OCI-LY3 (cell line): ENCODE data around the gene CDIP1.

ENCODE experiments used
- CTCF ChIP-seq: fragments of 200-600, 300-600 bp; sonication (generic); IDR thresholded peaks from 2 replicates; pipeline ENCODE4 v1.5.1; 2014; ENCODE audit warnings: antibody characterized with exemption, low read length, low read depth
- EZH2phosphoT487 ChIP-seq: fragments of 200-600 bp; shearing (Covaris generic); IDR thresholded peaks from 2 replicates; pipeline ENCODE4 v1.6.1; 2018; ENCODE audit warnings: antibody characterized with exemption, mixed run types, low read depth

GRCh38 chr16:4505356-4506147, 33.0 kb downstream of the CDIP1 start:
- TF ChIP-seq CTCF, result no peak
- TF ChIP-seq EZH2phosphoT487, result no peak
